Gastroesophageal sphincter (tissue), 3 donors: ENCODE measurements around the gene PPFIBP1.

Experiments used
- EP300 ChIP-seq: sonication (generic); formaldehyde crosslinking; IDR thresholded peaks from one replicate; pipeline ENCODE4 v1.6.1; 2017; ENCODE audit warnings: antibody characterized with exemption, mild to moderate bottlenecking
- POLR2A ChIP-seq, 2 donors: fragments of 450-650 bp; IDR thresholded peaks; one replicate each; pipeline ENCODE4 v1.6.1; 2017; ENCODE audit warnings: antibody characterized with exemption in 2 of 2, mild to moderate bottlenecking in 2 of 2, moderate library complexity in 1 of 2
- POLR2AphosphoS5 ChIP-seq: sonication (generic); formaldehyde crosslinking; IDR thresholded peaks from one replicate; pipeline ENCODE4 v1.6.1; 2017; ENCODE audit warnings: antibody characterized with exemption
- TF ChIP-seq, protein P1 (sequence below), 4 experiments: fragments of 200-600 bp in 2 of 4; fragments of 450-650 bp in 2 of 4; sonication (generic) in 1 of 4; IDR thresholded peaks; one replicate each; pipeline ENCODE4 v1.5.1; 2017 to 2019; ENCODE audit warnings: antibody characterized with exemption in 4 of 4, mild to moderate bottlenecking in 2 of 4, moderate library complexity in 2 of 4

DNA sequence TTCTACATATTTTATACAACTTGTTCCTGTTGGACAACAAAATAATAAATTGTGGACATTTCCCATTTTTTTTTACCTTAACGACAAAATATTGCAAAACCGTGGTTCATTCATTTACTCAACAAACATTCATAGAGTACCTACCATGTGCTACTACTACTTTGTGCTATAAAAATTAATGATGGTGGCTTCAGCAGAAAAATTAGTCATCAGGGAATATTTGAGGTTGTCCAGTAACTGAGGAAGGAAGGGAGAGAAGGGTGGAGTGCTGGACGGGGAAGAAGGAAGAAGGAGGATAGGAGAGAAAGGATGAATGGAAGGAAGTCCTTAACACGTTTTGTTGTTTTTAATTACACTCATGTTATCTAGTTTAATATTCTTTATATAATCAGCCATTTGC is 53.7 kb downstream of the PPFIBP1 start:
- TF ChIP-seq POLR2AphosphoS5 (no peak), EP300 (no peak), POLR2A (IDR thresholded peaks at IDR 0.05) (no peak)
- TF ChIP-seq, protein P1, sequence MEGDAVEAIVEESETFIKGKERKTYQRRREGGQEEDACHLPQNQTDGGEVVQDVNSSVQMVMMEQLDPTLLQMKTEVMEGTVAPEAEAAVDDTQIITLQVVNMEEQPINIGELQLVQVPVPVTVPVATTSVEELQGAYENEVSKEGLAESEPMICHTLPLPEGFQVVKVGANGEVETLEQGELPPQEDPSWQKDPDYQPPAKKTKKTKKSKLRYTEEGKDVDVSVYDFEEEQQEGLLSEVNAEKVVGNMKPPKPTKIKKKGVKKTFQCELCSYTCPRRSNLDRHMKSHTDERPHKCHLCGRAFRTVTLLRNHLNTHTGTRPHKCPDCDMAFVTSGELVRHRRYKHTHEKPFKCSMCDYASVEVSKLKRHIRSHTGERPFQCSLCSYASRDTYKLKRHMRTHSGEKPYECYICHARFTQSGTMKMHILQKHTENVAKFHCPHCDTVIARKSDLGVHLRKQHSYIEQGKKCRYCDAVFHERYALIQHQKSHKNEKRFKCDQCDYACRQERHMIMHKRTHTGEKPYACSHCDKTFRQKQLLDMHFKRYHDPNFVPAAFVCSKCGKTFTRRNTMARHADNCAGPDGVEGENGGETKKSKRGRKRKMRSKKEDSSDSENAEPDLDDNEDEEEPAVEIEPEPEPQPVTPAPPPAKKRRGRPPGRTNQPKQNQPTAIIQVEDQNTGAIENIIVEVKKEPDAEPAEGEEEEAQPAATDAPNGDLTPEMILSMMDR (IDR thresholded peaks at IDR 0.05): no peak
